T-helper 1 cell treated with Interleukin-12 subunit alpha and Interleukin-12 subunit beta and Interleukin-4 antibody, amounts not matched to agents 30 ng/mL and 1 ng/mL, for 36 hours (primary cell): ENCODE results near the gene LAMTOR1. TPM values are rescaled to one million over a fixed set of nuclear protein-coding genes. Genes with fewer than 3 reads are reported as not detected.

Experiments
- intact Hi-C: fragments of 100-400 bp; cut with micrococcal nuclease; formaldehyde crosslinking; loops from one replicate; pipeline ENCODE4 v1.15.1; 2024
- total RNA-seq: library from RNA; stranded (reverse); gene quantifications from 2 replicates; pipeline ENCODE4 v1.2.3, GENCODE V29; 2022

Gene LAMTOR1
- total RNA-seq, 1 donor from 2014 or later: 82.6 TPM

- intact Hi-C loops: loop anchor here (5.0 kb wide), 1 partner anchor 1058 kb away; the partner anchor contains the start of gene FCHSD2
Observed at GRCh38 chr11:72084076-72084475, 19.0 kb downstream of the LAMTOR1 start.

DNA sequence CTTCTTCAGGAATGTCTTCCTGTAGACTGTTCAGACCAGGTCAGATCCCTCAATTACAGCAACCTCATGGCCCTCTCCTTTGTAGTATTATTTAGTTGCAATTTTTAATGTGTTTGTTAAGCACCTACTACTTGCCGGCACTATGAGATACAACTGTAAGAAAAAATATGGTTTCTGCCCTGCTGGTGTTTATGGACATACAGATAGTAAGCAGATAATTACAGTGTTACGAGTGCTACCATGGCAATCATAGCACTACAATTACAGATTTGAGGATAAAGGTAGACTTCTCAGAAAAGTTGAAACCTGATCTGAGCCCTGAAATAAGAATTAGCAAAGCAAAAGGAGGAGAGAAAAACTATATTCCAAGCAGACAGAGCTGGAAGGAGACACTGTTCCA, 19.7 kb downstream of the LAMTOR1 start:
- intact Hi-C loops: loop anchor here (5.0 kb wide), 1 partner anchor 1059 kb away; the partner anchor contains the start of gene FCHSD2

- intact Hi-C loops: loop anchor here (2.0 to 5.0 kb wide), 3 partner anchors 633 to 1060 kb away; partner anchors contain the start of genes ATG16L2, DHCR7 and FCHSD2
Observed at GRCh38 chr11:72081821-72082453, 21.2 kb downstream of the LAMTOR1 start.

- intact Hi-C loops: loop anchor here (2.0 to 5.0 kb wide), 3 partner anchors 632 to 1061 kb away; partner anchors contain the start of genes ATG16L2, DHCR7 and FCHSD2
Observed at GRCh38 chr11:72081184-72081644, 21.9 kb downstream of the LAMTOR1 start.

- intact Hi-C loops: loop anchor here (1.0 to 5.0 kb wide), 12 partner anchors 11 to 1062 kb away; partner anchors contain the start of genes ANAPC15, ATG16L2, CLPB and DHCR7
Observed at GRCh38 chr11:72080326-72081183, 22.5 kb downstream of the LAMTOR1 start, which contains the start of the genes LRRC51 and NUMA1. LRRC51 (plus strand) TSS chr11:72080850; CDS start chr11:72089084, 8,234 bp downstream. NUMA1 (minus strand) TSS chr11:72080542; CDS start chr11:72035943, 44,599 bp downstream.

DNA sequence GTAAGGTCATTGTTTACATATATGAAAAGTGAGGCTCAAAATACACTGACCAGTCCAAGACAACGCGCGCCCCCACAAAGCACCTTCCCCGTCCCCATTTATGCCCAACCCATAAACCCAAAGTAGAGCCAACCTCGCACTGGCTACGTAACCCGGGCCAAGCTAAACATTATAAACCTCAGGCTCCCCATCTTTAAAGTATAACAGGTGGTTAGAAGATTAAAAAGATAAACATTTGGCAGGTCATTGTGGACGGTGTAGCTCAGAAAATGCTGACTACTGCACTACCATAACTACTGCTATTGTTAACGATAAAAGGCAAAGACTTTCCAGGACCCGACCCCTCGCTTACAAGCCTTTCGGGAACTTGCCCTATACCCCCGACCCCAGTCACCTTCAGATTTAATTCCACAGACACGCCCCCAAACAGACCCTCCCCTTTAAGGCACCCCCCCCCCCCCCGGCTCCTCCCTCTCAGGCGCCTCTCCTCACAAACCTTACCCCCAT, 23.2 kb downstream of the LAMTOR1 start:
- intact Hi-C loops: loop anchor here (1.0 to 5.0 kb wide), 12 partner anchors 11 to 1062 kb away; partner anchors contain the start of genes ANAPC15, ATG16L2, CLPB and DHCR7

DNA sequence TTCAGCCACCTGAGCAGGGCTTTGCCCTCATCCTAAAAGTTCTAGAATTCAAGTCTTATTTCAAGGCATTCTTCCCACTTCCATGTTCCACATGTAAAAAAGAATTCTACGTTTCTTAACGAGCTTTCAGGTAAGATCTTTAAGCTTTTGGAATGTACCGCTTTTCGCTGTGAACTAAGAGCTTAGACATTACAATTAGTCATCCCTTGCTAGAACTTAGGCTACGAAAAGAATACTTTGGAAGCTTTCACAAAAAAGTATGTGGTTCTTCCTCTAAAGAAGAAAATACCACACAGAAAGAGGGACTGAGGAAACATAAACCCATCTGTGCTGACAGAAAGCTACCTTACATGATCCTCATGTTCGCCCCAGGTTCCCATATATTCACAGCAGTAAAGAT, 24.6 kb downstream of the LAMTOR1 start:
- intact Hi-C loops: no loop called here

- intact Hi-C loops: no loop called here
Observed at GRCh38 chr11:72075756-72076155, 27.3 kb downstream of the LAMTOR1 start.

- intact Hi-C loops: no loop called here
Observed at GRCh38 chr11:72075109-72075508, 28.0 kb downstream of the LAMTOR1 start.

DNA sequence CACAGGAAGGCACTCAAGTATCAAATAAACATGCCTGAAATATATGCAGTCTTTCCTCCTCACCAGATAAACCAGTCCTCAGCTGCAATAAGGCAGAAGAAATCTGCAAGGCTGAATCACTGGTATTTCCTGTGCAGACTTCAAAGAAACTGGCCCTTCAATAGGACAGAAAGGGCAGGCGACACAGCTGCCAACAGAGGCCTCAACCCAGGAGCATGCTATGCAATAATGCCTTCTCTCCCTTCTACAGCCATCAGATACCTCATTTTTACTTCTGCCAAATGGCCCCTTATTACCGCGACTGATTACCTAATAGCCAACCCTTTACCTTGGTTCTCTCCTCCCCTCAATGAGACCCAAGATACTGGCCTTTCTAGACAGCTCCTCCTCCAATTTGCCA, 30.7 kb downstream of the LAMTOR1 start:
- intact Hi-C loops: no loop called here

DNA sequence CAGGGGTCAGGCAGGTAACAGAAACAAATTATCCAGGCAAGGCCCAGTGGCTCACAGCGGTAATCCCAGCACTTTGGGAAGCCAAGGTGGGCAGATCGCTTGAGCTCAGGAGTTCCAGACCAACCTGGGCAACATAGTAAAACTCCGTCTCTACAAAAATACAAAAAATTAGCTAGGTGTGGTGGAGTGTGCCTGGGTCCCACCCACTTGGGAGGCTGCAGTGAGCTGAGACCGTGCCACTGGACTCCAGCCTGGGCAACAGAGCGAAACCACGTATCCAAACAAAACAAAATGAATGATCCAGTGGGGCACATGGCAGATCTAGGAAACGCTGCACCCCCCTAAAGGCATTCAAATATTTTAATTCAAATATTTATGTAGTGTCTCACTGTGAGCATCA, 32.6 kb downstream of the LAMTOR1 start:
- intact Hi-C loops: no loop called here

- intact Hi-C loops: no loop called here
Observed at GRCh38 chr11:72069787-72070251, 33.3 kb downstream of the LAMTOR1 start.

- intact Hi-C loops: no loop called here
Observed at GRCh38 chr11:72069200-72069599, 33.9 kb downstream of the LAMTOR1 start.

DNA sequence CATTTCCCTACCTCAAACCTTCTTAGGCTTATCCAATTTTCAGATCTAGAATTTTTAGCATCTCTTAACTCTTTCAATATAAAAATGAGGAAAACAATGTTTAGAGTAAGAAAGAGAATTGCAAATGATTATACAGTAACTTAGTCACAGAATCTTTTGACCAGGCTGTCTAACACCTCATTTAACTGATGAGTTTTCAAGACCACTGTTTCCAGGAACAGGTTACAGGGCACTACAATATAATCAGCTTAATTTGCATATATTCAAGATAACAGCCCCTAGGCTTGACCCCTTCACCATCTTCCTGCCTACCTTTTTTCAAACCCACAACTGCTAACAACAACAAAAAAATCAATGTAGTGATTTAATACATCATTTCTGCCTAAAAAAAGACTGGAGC, 35.4 kb downstream of the LAMTOR1 start:
- intact Hi-C loops: no loop called here

- intact Hi-C loops: no loop called here
Observed at GRCh38 chr11:72067266-72067665, 35.8 kb downstream of the LAMTOR1 start.

- intact Hi-C loops: no loop called here
Observed at GRCh38 chr11:72066855-72067254, 36.2 kb downstream of the LAMTOR1 start.

GRCh38 chr11:72061739-72062396, 41.2 kb downstream of the LAMTOR1 start:
- intact Hi-C loops: no loop called here

DNA sequence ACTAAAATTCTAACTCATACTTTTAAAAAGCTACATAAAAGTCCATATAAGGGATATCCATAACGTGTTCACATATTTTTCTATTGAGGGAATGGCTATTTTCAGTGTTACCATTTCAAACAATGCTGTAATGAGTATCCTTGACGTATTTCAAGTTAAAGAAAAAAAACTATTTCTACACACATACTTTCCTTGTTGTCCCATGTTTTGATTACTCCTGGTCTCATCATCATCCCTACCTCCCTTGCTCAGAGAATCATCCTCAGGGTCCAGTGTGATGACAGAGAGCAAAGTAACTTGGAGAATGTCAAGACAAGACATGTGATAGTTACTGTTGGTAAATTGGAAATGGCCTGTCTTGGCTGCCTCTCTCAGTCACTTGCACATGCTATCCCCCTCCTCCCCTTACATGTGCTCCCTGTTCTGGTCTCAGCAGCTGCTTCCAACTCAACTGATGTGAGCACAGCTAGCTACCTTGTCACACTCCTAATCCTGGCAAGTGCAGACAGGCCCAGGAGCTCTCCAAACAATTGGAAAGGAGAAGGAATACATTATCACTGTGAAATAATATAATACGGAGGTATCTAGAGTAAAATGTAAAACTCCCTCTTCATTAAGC, 44.6 kb downstream of the LAMTOR1 start:
- intact Hi-C loops: no loop called here

GRCh38 chr11:72048766-72049460, 54.2 kb downstream of the LAMTOR1 start:
- intact Hi-C loops: no loop called here
